SK-N-MC (cell line): ENCODE data around the gene TSPAN5.
"Not testable (repeated sequence)": the region's sequence is repeated elsewhere in the genome, so short reads cannot be mapped to it uniquely, and the experiment has no call there.

Experiments used
- DNase-seq: peaks from one replicate; pipeline ENCODE4 v3.0.0-alpha.2; 2011; ENCODE audit warnings: low read depth, low spot score
- H3K27ac ChIP-seq: fragments of 200-600 bp; sonication (generic); 2 replicates; pipeline ENCODE4 v1.5.1; 2016; ENCODE audit warnings: mixed run types
- H3K36me3 ChIP-seq: fragments of 200-600 bp; sonication (generic); 2 replicates; pipeline ENCODE4 v1.6.1; 2017; ENCODE audit warnings: antibody characterized with exemption, low read length, mixed read lengths; ENCODE audit not compliant: insufficient read depth
- H3K4me3 ChIP-seq: fragments of 200-600 bp; sonication (generic); 2 replicates; pipeline ENCODE4 v1.5.1; 2016
- H3K9ac ChIP-seq: fragments of 200-600 bp; sonication (generic); 2 replicates; pipeline ENCODE4 v1.8.0; 2017; ENCODE audit warnings: mixed run types, mixed read lengths; ENCODE audit not compliant: insufficient read length
- H3K9me3 ChIP-seq: fragments of 200-600 bp; sonication (generic); 2 replicates; pipeline ENCODE4 v1.6.1; 2017; ENCODE audit warnings: low read depth, mild to moderate bottlenecking, antibody characterized with exemption, low read length, moderate library complexity, mixed read lengths
- EZH2 ChIP-seq: fragments of 200-600 bp; sonication (generic); IDR thresholded peaks from one replicate; pipeline ENCODE4 v1.6.1; 2017; ENCODE audit warnings: antibody characterized with exemption
- FOXP2 ChIP-seq: optimal IDR thresholded peaks from 2 replicates; pipeline ENCODE3; 2011; ENCODE audit warnings: mild to moderate bottlenecking, moderate library complexity; ENCODE audit not compliant: insufficient read depth; ENCODE audit errors: extremely low read length, control extremely low read depth
- POLR2AphosphoS5 ChIP-seq: IDR thresholded peaks from 2 replicates; pipeline ENCODE4 v1.6.1; 2012; ENCODE audit warnings: mild to moderate bottlenecking, low read depth, low read length, borderline replicate concordance

Gene TSPAN5

DNA sequence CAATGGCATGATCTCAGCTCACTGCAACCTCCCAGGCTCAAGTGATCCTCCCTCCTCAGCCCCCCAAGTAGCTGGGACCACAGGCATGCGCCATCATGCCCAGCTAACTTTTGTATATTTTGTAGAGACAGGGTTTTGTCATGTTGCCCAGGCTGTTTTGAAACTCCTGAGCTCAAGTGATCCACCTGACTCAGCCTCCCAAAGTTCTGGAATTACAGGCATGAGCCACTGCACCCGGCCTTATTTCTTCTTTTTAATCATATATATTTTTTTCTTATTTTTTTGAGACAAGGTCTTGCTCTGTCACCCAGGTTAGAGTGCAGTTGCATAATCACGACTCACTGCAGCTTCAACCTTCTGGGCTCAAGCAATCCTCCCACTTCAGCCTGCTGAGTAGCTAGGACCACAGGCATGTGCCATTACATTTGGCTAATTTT lies 184.0 kb downstream of the TSPAN5 start:
- H3K4me3 ChIP-seq, result no peak overlapping the region
- H3K9me3 ChIP-seq, result no peaks in the 10 kb centered on the region
- TF ChIP-seq EZH2 (no peak), FOXP2 (no peak), POLR2AphosphoS5 (no peak)
- H3K36me3 ChIP-seq, result no peaks in the 10 kb centered on the region
- H3K27ac ChIP-seq, result no peak overlapping the region
- DNase-seq, result no peak
- no peak overlapping the region for H3K9ac ChIP-seq

DNA sequence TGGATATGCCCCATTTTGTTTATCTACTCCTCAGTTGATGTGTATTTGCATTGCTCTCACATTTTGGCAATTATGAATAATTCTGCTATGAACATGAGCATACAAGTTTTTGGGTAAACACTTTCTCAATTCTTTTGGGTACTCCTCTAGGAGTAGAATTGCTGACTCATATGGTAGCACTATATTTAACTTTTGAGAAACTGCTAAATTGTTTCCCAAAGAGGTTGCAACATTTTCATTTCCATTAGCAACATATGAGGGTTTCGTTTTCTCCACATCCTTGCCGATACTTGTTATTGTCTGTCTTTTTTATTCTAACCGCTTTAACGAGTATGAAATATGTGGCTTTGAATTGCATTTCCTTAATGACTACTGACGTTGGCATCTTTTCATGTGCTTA lies 185.4 kb downstream of the TSPAN5 start:
- no peak for DNase-seq
- Histone ChIP-seq H3K9ac (no peak overlapping the region), H3K27ac (no peak overlapping the region), H3K9me3 (no peaks in the 10 kb centered on the region), H3K4me3 (no peak overlapping the region), H3K36me3 (no peaks in the 10 kb centered on the region)
- no peak for TF ChIP-seq POLR2AphosphoS5
- TF ChIP-seq FOXP2, result no peak
- TF ChIP-seq EZH2, result no peak

DNA sequence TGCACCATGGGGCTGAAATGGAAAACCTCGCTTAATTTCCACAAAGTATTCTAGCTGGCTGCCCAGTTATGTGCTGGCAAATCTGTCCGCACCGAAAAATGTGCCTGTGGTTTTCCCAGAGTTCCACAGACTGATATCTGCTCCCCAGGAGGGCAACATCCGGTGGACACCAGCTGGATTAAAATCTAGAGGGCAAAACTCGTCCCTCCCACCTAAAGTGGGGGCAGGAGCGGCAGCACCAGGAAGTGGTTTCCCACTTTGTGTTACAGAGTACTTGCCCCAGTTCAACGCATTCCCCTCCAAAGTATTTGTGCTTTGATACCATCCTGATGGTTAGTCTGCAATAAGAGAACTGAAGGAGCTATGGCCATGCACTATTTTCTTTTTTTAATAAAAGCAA lies 187.6 kb downstream of the TSPAN5 start:
- Histone ChIP-seq H3K9me3 (no peaks in the 10 kb centered on the region), H3K4me3 (no peak overlapping the region), H3K27ac (no peak overlapping the region), H3K36me3 (no peaks in the 10 kb centered on the region), H3K9ac (no peak overlapping the region)
- DNase-seq, result no peak
- TF ChIP-seq EZH2, result no peak
- no peak for TF ChIP-seq FOXP2
- TF ChIP-seq POLR2AphosphoS5, result no peak

DNA sequence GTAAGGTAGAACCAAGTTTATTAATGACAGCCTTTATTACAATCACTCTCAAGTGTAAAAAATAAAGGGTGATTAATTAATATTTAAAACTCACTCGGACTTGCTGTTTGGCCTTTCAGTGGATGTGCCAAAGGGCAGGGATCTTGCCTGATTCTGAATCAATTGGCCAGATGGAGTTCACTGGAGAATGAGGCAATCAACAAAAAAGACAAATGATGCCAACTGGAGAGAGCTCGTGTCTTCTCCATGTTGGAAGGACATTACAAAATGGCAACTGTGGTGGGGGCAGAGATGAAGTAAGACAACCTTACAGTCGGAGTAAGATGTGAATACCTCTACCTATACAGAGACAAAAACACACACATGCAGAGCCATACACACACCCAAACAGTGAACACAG lies 188.0 kb downstream of the TSPAN5 start:
- Histone ChIP-seq H3K4me3 (no peak overlapping the region), H3K36me3 (no peaks in the 10 kb centered on the region), H3K27ac (no peak overlapping the region), H3K9ac (no peak overlapping the region), H3K9me3 (no peaks in the 10 kb centered on the region)
- TF ChIP-seq FOXP2 (no peak), POLR2AphosphoS5 (no peak), EZH2 (no peak)
- no peak for DNase-seq

DNA sequence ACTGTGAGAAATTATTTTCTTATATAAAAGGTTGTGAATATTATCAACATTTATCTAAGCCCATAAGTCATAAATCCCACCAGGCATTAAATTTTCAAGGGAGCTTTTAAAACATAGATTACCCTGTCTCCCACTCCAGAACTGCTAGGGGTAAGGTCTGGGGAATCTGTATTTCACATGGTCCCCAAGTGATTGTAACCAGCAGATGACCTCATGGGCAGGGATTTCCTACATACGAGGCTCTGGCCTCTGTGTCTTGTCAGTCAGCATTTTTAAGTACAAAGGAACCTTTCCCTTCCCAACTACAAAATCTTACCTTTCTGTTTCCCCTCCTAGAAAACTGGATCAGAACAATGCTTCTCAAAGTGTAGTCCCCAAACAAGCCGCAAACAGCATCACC lies 188.6 kb downstream of the TSPAN5 start:
- Histone ChIP-seq H3K4me3 (no peak overlapping the region), H3K9me3 (no peaks in the 10 kb centered on the region), H3K27ac (no peak overlapping the region), H3K9ac (no peak overlapping the region), H3K36me3 (no peaks in the 10 kb centered on the region)
- TF ChIP-seq POLR2AphosphoS5 (no peak), EZH2 (no peak), FOXP2 (no peak)
- DNase-seq, result no peak

DNA sequence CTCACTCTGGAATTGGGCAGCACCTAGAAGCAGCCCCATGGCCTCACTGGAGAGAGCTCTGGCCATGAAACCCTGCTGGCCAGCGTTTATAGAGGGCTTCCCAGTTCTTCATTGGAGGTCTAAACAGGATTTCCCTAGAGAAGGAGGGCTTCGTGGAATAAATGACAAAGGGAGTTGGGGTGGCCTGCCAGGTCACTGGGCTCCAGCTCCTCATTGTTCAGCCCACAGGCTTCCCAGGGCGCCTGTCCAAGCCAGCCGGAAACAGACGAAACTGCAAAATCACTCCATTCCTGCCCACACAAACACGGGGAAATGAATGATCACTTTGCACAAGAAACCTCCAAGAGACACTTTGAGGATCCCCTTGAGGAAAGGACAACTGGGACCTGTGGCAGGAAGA lies 189.7 kb downstream of the TSPAN5 start:
- TF ChIP-seq EZH2 (no peak), FOXP2 (no peak), POLR2AphosphoS5 (no peak)
- H3K27ac ChIP-seq, result no peak overlapping the region
- no peaks in the 10 kb centered on the region for H3K36me3 ChIP-seq
- no peak overlapping the region for H3K4me3 ChIP-seq
- no peak overlapping the region for H3K9ac ChIP-seq
- H3K9me3 ChIP-seq, result no peaks in the 10 kb centered on the region
- DNase-seq, result no peak

DNA sequence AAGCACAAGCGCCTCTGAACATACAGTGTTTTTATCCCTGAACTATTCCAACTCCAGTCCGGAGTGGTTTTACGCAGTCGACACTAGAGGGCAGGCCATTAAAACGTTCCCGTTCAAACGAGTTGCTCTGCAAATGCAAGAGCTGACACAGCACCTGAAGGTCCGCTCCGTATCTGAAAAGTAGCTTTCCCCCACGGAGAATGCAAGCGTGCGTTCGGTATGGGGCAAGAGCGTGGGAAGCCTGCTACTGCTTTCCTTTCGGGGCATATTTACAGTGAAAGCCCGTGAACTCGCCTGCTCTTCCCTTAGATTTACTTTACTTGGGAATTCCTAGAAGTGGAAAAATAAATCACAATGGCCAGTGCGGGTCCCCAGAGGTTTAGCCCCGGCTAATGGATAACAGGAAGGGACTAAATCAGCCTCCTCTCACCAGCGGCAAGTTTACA lies 190.8 kb downstream of the TSPAN5 start:
- H3K9ac ChIP-seq, result peak overlapping the region; percentile 48

DNA sequence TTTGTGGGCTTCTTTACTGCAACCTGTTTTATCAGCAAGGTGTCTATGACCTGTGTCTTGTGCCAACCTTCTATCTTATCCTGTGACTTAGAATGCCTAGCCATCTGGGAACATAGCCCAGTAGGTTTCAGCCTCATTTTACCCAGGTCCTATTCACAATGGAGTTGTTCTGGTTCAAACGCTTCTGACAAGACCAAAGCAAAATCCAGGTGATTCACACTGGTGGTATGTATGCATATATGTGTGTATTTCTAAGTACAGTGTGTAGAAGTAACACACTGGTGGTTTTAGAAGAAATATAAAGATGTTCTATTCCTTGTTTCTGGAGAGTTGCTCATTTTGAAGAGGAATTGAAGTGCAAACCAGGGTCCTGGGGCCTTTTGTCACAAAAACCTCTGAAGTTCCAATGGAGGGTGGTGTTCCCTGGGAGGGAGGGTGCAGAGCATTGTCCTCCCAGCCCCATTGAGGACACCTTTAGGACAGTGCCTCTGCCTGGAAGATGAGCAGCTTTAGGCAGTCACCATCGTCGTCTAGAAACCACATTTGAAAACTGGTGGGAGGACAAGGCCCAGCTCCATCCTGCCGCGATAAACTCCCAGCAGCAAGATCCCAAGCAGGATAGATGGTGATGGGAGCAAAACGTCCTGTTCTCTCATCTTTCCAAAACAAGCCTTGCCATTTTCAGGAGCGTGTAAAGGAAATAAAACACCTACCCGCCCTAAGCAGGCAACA lies 191.4 kb downstream of the TSPAN5 start:
- no peak overlapping the region for H3K9ac ChIP-seq
- DNase-seq, result no peak
- TF ChIP-seq POLR2AphosphoS5 (no peak), FOXP2 (no peak), EZH2 (no peak)
- peak overlapping the region; percentile 76 for H3K4me3 ChIP-seq
- H3K9me3 ChIP-seq, result no peaks in the 10 kb centered on the region
- no peaks in the 10 kb centered on the region for H3K36me3 ChIP-seq
- no peak overlapping the region for H3K27ac ChIP-seq

More for the DNA sequence above, 190.8 kb downstream of the TSPAN5 start:
- no peaks in the 10 kb centered on the region for H3K36me3 ChIP-seq
- DNase-seq, result peak; percentile 66
- peak overlapping the region; percentile 76 for H3K4me3 ChIP-seq
- TF ChIP-seq FOXP2, result no peak
- no peak for TF ChIP-seq POLR2AphosphoS5
- TF ChIP-seq EZH2, result no peak
- H3K27ac ChIP-seq, result no peak overlapping the region
- H3K9me3 ChIP-seq, result no peaks in the 10 kb centered on the region

DNA sequence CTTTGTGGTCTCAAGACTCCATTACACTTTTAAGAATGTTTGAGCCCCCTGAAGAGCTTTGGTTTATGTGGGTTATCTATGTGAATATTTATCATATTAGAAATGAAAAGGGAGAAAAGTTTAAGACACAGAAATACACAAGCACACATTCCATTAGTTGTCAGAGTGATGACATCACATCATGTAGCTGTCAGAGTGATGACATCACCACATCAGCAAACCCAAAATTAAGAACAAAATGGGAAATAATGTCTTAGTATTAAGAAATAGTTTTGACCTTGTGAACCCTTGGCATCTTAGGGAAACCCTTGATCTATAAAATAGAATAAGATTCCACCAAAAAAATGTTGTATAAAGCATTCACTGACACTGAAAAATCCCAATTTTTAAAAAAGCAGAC lies 195.9 kb downstream of the TSPAN5 start:
- Histone ChIP-seq H3K9me3 (no peaks in the 10 kb centered on the region), H3K36me3 (no peaks in the 10 kb centered on the region), H3K9ac (no peak overlapping the region), H3K4me3 (no peak overlapping the region), H3K27ac (no peak overlapping the region)
- TF ChIP-seq POLR2AphosphoS5 (no peak), FOXP2 (no peak), EZH2 (no peak)
- no peak for DNase-seq

DNA sequence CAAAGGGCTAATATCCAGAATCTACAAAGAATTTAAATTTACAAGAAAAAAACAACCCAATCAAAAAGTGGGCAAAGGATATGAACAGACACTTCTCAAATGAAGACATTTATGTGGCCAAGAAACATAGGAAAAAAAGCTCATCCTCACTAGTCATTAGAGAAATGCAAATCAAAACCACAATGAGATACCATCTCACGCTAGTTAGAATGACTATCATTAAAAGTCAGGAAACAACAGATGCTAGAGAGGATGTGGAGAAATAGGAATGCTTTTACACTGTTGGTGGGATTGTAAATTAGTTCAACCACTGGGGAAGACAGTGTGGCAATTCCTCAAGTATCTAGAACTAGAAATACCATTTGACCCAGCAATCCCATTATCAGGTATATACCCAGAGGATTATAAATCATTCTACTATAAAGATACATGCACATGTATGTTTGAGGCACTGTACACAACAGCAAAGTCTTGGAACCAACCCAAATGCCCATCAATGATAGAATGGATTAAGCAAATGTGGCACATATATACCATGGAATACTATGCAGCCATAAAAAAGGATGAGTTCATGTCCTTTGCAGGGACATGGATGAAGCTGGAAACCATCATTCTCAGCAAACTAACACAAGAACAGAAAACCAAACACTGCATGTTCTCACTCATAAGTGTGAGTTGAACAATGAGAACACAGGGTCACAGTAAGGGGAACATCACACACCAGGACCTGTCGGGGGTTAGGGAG lies 197.1 kb downstream of the TSPAN5 start:
- H3K4me3 ChIP-seq, H3K9me3 ChIP-seq, DNase-seq, H3K36me3 ChIP-seq, H3K9ac ChIP-seq, H3K27ac ChIP-seq: not testable (repeated sequence)

DNA sequence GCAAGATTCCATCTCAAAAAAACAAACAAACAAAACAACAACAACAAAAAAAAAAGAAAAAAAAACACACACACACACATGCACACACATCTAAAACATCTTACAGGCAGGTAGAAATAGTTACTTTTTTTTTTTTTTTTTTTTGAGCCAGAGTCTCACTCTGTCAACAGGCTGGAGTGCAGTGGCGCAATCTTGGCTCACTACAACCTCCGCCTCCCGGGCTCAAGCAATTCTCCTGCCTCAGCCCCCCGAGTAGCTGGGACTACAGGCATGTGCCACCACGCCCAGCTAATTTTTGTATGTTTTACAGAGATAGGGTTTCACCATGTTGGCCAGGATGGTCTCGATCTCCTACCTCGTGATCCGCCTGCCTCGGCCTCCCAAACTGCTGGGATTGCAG lies 201.0 kb downstream of the TSPAN5 start:
- not testable (repeated sequence) for H3K27ac ChIP-seq, H3K9me3 ChIP-seq, DNase-seq, H3K36me3 ChIP-seq, H3K4me3 ChIP-seq, H3K9ac ChIP-seq
